ENCODE measurements around the gene PTPA.
"Not testable (repeated sequence)": the region's sequence is repeated elsewhere in the genome, so short reads cannot be mapped to it uniquely, and the experiment has no call there.

Gene PTPA

DNA sequence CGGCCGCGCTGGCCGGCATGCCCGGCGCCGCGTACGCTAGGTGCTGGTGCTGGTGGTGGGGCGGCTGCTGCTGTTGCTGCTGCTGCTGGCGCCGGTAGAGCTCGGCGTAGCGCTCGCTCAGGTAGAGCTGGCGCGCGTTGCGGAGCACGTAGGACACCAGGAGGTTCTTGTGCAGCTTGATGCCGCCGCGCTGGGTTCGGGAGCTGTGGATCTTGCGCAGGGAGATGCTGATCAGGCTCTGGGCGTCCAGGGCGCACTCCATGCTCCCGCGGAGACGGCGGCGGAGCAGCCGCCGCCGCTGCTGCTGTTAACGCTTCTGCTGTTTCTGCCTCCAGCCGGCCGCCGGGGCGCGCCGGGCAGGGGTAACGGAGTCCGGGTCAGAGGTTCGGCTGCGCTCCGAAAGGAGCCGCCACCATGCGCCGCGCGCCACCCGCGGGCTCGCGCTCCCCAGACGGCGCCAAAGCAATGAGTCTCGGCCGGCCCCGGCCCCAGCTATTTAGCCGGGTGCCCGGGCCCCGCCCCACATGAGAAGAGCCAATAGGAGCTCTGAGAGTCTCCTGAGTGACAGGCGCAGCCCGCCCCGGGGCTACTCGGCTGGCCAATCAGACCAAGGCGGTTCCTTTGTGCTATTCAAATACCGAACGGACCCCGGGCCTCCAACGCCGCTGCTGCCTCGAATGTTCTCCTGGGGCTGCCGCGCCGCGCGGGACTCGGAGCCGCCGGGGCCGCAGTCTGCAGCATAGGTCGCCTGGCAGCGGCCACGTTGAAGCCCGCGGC, 66.8 kb downstream of the PTPA start, which contains the start of gene IER5L:
Gene IER5L, minus strand, starts transcription at position 471 of the 777 bp plus-strand sequence. Its CDS starts 209 bp downstream, at position 262.
- DNase-seq (ENCODE audit: low spot score): peak; percentile 97

GRCh38 chr9:129178568-129179382, 67.6 kb downstream of the PTPA start:
- DNase-seq (ENCODE audit: low spot score): no peak

DNA sequence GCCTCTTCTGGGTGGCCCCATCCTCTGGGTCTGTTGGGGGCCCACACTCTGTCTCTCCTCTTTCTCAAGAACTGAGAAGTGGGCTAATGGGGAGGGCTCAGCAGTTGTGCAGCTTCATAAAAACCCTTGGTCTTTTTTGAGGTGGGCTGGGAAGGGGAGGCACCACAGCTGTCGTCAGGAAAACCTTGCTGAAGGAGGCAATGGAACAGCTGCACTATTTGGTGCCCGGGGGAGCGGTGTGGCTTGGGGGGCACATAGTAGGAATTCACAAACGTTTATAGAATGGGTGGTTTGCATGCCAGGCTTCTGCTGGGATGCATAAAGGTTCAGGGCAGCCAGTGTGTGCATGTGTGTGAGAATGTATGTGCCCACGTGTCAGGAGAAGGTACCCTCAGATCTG, 70.0 kb downstream of the PTPA start:
- DNase-seq (ENCODE audit: low spot score): no peak

- DNase-seq (ENCODE audit: low spot score): no peak
Measured at GRCh38 chr9:129182122-129182521, 70.9 kb downstream of the PTPA start.

DNA sequence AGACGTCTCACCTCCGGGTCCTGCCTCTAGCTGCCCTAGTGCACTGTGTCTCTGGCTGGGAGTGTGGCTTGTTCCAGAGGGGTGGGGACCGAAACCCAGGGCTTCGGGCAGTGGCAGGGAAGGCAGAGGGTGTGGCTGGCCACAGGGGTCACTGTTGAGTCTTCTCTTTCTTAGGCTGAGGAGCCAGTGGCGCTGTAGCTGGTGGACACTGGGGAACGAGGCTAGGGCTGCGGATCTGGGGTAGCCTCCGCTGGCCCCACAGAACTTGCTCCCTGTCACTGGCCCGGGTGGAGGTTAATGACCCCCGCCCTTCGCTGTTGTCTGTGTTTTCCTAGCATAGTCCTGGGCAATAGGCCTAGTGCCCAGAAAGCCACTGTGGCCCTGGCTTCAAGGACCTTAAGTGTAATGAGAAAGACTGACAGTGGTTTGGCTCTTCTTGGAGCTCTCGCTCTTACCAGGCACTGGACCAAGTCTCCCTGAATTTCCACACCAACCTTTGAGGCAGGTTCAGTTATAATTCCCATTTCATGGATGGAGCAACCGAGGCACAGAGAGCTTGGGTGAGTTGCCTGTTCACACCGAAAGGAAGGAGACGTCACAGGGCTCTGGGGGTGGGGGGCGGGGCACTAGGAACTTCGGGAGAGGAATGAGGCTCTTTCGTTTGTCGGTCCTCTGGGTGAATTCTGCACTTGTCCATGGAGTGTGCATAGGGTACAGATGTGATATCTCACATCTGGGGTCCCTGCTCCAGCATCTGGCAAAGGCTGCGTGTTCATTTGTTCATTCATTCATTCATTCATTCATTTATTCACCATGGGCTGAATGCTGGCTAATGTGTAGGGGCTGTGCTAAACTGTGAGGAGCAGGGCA, 71.6 kb downstream of the PTPA start:
- DNase-seq (ENCODE audit: low spot score): no peak

DNA sequence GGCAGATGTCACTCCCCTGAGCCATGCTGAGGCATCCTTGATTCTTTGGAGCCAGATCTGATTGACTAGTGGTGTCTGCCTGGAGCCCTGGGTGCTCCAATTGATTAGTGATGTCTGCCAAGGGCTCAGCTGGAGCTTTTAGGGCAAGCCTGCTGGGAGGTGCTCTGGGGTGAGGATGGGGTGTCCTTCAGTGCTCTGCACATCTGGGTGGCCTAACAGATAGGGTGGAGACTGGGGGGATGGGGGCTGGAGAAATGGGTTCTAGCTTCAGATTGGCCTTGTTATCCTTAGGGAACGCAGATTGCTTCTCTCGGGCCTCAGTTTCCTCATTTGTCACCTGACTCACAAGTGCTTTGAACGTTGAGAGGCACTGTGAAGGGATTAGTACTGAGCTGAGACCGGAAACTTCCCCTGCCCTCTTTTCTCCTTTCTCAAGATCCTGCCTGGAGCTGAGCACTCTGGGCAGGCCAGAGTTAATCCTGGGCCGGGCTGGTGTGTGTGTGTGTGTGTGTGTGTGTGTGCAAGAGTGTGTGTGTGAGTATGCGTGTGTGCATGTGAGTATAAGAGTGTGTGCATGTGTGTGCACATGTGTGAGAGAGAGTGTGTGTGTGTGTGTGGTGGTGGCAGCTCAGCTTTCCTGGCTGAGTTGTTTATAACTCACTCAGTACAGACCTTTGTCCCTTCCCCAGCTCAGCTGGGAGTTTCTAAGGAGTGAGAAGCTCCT, 72.4 kb downstream of the PTPA start:
- no peak for DNase-seq (ENCODE audit: low spot score)

GRCh38 chr9:129184219-129184524, 73.0 kb downstream of the PTPA start:
- DNase-seq (ENCODE audit: low spot score): no peak

DNA sequence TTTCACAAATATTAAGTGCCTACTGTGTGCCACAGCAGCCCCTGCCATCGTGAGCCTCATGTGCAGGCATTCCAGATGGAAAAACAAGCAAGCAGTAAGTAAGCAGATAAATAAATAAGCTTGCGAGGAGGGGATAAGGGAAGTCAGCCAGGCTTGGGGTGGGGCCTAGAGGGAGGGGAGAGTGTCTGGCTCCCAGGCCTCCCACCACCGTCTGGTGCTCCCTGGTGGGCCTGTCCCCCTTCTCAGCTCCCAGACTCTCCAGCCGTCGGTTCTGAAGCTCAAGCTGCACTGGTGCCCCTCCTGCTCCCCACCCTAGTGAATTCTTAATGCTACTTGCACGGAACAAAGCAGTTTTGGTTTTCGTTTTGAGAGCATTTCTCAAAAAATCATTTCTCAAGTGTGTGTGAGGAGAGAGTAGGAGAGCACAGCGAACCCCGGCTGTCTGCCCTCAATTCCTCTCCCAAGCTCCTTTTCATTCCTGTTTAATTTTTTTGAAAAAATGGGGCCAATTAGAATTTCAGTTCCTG, 73.4 kb downstream of the PTPA start:
- no peak for DNase-seq (ENCODE audit: low spot score)

DNA sequence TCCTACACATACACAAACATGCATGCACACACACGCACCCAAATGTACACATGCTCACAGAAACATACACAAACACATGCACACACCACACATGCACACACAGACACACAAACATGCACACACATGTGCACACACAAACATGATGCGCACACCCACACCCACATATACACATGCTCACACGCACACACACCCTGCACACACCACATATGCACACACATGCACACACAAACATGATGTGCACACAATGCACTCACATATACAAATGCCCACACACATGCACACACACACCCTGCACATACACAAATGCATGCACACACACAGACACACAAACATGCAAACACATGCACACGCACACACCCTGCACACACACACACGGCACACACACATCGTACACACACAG, 74.2 kb downstream of the PTPA start:
- DNase-seq (ENCODE audit: low spot score): no peak

GRCh38 chr9:129185991-129186390, 74.8 kb downstream of the PTPA start:
- no peak for DNase-seq (ENCODE audit: low spot score)

GRCh38 chr9:129187042-129187441, 75.8 kb downstream of the PTPA start:
- DNase-seq (ENCODE audit: low spot score): no peak

DNA sequence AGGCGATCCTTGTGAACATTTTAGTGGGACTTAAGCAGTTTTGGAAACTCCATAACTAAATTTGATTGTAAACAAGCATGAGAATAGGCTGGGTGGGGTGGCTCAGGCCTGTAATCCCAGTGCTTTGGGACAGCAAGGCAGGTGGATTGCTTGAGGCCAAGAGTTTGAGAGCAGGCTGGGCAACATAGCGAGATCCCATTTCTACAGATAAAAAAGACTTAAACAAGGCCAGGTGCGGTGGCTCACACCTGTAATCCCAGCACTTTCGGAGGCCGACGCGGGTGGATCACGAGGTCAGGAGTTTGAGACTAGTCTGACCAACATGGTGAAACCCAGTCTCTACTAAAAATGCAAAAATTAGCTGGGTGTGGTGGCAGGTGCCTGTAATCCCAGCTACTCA, 78.8 kb downstream of the PTPA start:
- DNase-seq (ENCODE audit: low spot score): not testable (repeated sequence)

DNA sequence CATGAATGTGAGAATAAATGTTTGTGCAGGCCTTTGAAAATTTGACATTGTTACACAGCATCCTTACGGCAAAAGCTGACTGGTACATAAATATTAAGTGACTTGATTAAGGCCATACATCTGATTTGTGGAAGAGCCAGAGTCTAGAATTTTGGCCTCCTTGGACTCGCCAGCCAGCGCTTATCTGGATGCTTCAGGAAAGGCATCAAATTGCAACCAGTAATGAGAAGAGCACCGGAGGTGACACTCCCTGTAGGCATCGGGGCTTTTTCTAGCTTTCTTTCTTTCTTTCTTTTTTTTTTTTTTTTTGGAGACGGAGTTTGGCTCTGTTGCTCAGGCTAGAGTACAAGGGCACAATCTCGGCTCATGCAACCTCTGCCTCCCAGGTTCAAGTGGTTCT, 80.0 kb downstream of the PTPA start:
- DNase-seq (ENCODE audit: low spot score): no peak

GRCh38 chr9:129193655-129194054, 82.4 kb downstream of the PTPA start:
- DNase-seq (ENCODE audit: low spot score): no peak

DNA sequence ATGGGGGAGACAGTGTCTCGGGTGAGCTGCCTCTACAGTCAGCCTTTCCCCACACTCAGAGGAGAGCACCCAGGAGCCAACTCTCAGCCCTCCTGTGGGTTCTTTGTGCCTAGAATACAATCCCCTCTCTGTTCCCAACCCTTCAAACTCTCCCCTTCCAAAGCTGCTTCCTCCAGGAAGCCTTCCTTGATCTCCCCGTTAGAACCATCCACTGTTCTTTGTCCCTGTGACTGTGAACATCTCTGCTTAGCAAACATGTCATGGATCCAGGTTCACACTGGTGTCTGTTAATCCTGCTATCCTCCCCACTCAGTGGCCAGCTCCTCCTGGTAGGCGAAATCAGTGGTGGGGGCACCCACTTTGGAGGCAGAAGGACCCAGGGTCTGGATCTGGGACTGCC, 83.0 kb downstream of the PTPA start:
- no peak for DNase-seq (ENCODE audit: low spot score)

GRCh38 chr9:129195606-129196005, 84.4 kb downstream of the PTPA start:
- DNase-seq (ENCODE audit: low spot score): no peak

DNA sequence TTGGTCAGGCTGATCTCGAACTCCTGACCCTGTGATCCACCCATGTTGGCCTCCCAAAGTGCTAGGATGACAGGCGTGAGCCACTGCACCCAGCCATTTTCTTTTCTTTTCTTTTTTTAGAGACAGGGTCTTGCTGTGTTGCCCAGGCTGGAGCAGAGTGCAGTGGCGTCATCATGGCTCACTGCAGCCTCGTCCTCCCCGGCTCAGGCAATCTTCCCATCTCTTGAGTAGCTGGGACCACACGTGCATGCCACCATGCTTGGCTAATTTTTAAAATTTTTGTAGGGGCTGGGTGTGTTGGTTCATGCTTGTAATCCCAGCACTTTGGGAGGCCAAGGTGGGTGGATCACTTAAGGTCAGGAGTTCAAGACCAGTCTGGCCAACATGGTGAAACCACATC, 85.8 kb downstream of the PTPA start:
- not testable (repeated sequence) for DNase-seq (ENCODE audit: low spot score)

- no peak for DNase-seq (ENCODE audit: low spot score)
Measured at GRCh38 chr9:129197978-129198318, 86.7 kb downstream of the PTPA start.

Measured in left forelimb (tissue), 1 donor.